HG02938 (cell line): ENCODE data around the gene KAT2A.

Experiments used
- ATAC-seq: cut with Tn5 transposase; IDR thresholded peaks from one replicate; pipeline ENCODE4 v1.9.1; 2021; ENCODE audit warnings: mild to moderate bottlenecking, moderate library complexity; ENCODE audit not compliant: unreplicated experiment

The KAT2A gene

GRCh38 chr17:42096360-42097111 is 24.6 kb downstream of the KAT2A start:
- no peak for ATAC-seq

DNA sequence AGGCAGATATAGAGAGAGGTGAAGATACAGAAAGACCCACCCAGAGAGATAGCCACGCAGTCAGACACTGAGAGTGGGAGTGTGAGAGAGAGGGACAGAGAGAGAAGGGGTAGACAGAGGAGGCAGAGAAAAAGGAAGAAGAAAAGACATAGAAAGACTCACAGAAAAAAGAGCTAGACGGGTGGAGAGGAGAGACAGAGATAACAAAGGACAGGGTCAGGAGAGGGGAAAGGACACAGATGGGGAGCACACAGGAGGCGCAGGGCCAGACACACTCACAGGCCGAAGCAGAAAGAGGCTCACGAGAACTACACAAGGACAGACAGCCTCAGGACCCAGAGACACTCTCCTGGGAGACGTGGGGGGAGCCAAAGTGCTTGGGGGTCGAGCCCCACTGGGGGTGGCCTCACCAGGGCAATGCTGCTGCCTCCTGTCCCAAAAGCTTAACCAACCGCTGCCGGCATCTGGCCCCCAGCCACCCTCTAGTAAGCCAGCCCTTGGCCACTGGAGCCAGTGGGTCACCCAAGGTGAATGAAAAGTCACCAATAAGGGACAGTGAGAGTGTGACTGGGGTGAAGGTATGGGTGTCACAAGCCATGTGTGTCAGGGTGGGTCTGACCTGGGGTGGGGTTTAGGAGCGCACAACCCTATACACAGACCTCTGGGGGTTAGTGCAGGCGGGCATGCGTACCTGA is 26.6 kb downstream of the KAT2A start:
- ATAC-seq: no peak

GRCh38 chr17:42092939-42093338 is 28.2 kb downstream of the KAT2A start:
- ATAC-seq: no peak

- ATAC-seq: no peak
These were observed 30.0 kb downstream of the KAT2A start for GRCh38 chr17:42090964-42091790.

- no peak for ATAC-seq
These were observed 32.4 kb downstream of the KAT2A start for GRCh38 chr17:42088736-42089135.

DNA sequence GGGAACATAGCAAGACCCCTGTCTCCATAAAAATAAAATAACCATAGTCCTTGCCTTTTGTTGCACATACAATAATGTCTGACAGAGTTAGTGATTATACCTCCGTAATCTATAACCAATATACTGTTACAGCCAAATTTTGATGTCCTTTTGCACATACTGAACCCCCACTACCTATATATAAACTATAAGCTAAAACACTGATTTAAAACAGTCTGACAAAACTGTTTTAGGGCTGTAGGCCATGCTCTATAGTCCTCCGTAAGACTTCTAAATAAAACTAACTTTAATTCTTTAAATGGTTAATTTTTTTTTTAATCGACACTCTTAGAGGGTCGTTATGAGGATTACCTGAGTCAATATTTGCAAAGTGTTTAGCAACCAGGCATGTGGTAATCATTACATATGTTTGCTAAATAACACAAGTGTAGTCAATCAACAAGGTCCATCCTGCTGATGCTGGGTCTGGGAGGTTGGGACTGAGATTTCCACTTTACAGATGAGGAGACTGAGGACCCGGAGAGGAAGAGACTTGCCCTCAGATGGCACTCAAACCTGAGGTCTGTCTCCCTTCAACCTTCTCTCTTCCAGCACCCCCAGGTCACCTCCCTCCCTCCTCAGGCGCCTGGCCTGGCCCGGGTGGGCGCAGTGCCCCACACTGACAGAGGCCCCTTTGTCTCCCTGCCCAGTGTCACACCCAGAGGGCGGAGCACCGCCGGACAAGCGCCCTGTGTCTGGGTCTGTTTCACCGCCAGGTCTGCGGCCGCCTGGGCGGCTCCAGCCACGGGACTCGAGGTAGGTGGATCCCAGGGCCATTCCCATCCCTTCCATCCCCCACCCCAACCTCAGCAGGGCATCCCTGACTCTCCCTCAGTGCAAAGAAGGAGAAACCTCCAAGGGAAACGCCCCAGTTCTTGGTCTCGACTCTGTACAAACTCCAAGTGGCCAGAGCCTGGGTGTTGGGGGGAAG is 33.1 kb downstream of the KAT2A start:
- ATAC-seq: no peak

GRCh38 chr17:42087042-42087701 is 34.0 kb downstream of the KAT2A start:
- ATAC-seq: no peak

- no peak for ATAC-seq
These were observed 39.5 kb downstream of the KAT2A start for GRCh38 chr17:42081516-42082129.

GRCh38 chr17:42079541-42079940 is 41.6 kb downstream of the KAT2A start:
- ATAC-seq: no peak

- ATAC-seq: no peak
These were observed 42.6 kb downstream of the KAT2A start for GRCh38 chr17:42078396-42079043.

GRCh38 chr17:42077755-42078154 is 43.4 kb downstream of the KAT2A start:
- ATAC-seq: no peak

- ATAC-seq: no peak
These were observed 44.2 kb downstream of the KAT2A start for GRCh38 chr17:42076797-42077559.

GRCh38 chr17:42075789-42076188 is 45.4 kb downstream of the KAT2A start:
- ATAC-seq: no peak

- ATAC-seq: no peak
These were observed 48.6 kb downstream of the KAT2A start for GRCh38 chr17:42072323-42073187.

GRCh38 chr17:42071810-42072209 is 49.4 kb downstream of the KAT2A start:
- no peak for ATAC-seq

GRCh38 chr17:42068979-42069378 is 52.2 kb downstream of the KAT2A start:
- ATAC-seq: no peak

DNA sequence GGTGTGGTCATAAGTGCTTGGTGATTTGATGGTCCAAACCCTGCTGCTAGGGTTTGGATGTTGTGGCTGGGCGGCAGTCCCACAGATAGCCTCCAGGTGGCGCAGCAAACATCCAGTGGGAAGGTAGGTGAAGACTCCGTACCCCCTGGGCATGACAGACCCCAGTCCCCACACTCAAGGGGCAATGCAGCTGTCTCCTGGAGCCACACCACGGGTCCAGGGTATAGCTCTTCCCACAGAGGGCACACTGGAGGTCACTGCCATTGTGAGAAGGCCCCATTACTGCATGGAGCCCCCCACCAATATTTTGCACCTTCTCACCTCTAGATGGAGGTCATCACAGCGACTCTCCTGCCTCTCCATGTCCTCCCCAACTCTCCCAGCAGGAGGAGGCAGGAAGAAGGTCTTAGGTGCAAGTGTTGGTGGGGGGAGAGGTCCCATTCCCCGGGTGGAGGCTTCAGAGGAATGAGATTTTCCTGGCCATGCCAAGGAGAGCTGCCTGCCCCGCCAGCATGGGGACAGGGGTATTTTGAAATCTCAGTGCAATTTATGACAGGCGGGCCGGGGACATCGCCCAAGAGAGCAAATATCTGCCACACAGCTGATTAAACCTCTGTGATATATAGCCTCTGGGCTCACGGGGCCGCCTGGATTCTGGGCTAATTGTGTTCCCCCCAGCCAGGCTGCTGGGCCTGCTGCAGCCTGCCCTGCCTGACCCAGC is 53.6 kb downstream of the KAT2A start:
- no peak for ATAC-seq
